ENCODE results near the gene FAM200C.

DNA sequence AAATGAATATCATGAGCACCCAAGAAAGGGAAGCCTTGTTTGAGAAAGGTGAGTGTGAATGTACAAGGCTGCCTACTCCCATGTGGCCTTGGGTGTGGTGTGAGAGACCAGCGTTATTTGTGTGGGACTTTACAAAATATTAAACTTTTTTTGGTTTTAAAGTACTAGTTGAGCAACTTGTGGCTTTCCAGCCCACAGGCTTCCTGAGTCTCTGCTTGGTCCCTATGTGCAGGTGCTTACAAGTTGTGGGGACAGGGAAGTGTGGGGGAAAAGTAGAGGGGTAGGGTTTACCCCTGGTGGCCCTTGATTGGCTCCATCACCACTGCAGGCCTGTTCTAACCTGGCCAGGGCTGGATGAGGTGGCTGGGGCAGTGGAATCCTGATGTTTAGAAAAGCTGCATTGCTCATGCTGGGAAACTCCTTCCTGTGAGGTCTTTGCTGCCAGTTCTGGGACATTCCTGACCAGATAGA lies 41.5 kb upstream of the FAM200C start:
- TF ChIP-seq, protein P1, sequence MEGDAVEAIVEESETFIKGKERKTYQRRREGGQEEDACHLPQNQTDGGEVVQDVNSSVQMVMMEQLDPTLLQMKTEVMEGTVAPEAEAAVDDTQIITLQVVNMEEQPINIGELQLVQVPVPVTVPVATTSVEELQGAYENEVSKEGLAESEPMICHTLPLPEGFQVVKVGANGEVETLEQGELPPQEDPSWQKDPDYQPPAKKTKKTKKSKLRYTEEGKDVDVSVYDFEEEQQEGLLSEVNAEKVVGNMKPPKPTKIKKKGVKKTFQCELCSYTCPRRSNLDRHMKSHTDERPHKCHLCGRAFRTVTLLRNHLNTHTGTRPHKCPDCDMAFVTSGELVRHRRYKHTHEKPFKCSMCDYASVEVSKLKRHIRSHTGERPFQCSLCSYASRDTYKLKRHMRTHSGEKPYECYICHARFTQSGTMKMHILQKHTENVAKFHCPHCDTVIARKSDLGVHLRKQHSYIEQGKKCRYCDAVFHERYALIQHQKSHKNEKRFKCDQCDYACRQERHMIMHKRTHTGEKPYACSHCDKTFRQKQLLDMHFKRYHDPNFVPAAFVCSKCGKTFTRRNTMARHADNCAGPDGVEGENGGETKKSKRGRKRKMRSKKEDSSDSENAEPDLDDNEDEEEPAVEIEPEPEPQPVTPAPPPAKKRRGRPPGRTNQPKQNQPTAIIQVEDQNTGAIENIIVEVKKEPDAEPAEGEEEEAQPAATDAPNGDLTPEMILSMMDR (IDR thresholded peaks at IDR 0.05): no peak
- no peak for TF ChIP-seq ZNF423 (CRISPR knock-in tag; IDR thresholded peaks at IDR 0.05)
- no peak for TF ChIP-seq EMX1 (CRISPR knock-in tag; IDR thresholded peaks at IDR 0.05)
- TF ChIP-seq ARID4B (CRISPR knock-in tag; IDR thresholded peaks at IDR 0.05; ENCODE audit: borderline replicate concordance): no peak
- TF ChIP-seq IRF1 (CRISPR knock-in tag; IDR thresholded peaks at IDR 0.05): no peak
- TF ChIP-seq NR3C1 (CRISPR knock-in tag; conservative IDR thresholded peaks at IDR 0.05; ENCODE audit: low read depth): no peak
- TF ChIP-seq, protein P2, sequence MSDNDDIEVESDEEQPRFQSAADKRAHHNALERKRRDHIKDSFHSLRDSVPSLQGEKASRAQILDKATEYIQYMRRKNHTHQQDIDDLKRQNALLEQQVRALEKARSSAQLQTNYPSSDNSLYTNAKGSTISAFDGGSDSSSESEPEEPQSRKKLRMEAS (CRISPR knock-in tag; IDR thresholded peaks at IDR 0.05): no peak
- TF ChIP-seq CBFB (CRISPR knock-in tag; IDR thresholded peaks at IDR 0.05; ENCODE audit: low read depth): no peak
- no peak for TF ChIP-seq ZNF512 (CRISPR knock-in tag; IDR thresholded peaks at IDR 0.05; ENCODE audit: borderline replicate concordance)
